Sigmoid colon (tissue), 4 donors: ENCODE measurements around the gene HHIPL1.

Experiments used
- CTCF ChIP-seq, 4 experiments: fragments of 450-650 bp in 3 of 4; fragments of 200-600 bp in 1 of 4; IDR thresholded peaks; one replicate each; pipeline ENCODE4 v1.5.1; 2016 to 2019; ENCODE audit warnings: antibody characterized with exemption in 4 of 4, mild to moderate bottlenecking in 3 of 4, moderate library complexity in 2 of 4
- EP300 ChIP-seq, 4 donors: sonication (generic); formaldehyde crosslinking; IDR thresholded peaks; one replicate each; pipeline ENCODE4 v1.6.1; 2017; ENCODE audit warnings: antibody characterized with exemption in 4 of 4
- POLR2A ChIP-seq, 2 donors: fragments of 450-650 bp; IDR thresholded peaks; one replicate each; pipeline ENCODE4 v1.6.1; 2016; ENCODE audit warnings: antibody characterized with exemption in 2 of 2, mild to moderate bottlenecking in 2 of 2, moderate library complexity in 2 of 2
- POLR2AphosphoS5 ChIP-seq, 4 donors: sonication (generic); formaldehyde crosslinking; IDR thresholded peaks; one replicate each; pipeline ENCODE4 v1.6.1; 2017; ENCODE audit warnings: antibody characterized with exemption in 4 of 4

GRCh38 chr14:99726538-99727095 lies 81.7 kb downstream of the HHIPL1 start:
- no peak for TF ChIP-seq POLR2A (IDR thresholded peaks at IDR 0.05)
- TF ChIP-seq CTCF (IDR thresholded peaks at IDR 0.05): no peak
- TF ChIP-seq POLR2AphosphoS5 (IDR thresholded peaks at IDR 0.05): no peak
- no peak for TF ChIP-seq EP300 (IDR thresholded peaks at IDR 0.05)
